GM21515 (cell line): ENCODE measurements around the gene HDAC4.

ENCODE experiments used
- ATAC-seq: cut with Tn5 transposase; IDR thresholded peaks from one replicate; pipeline ENCODE4 v1.9.1; 2021; ENCODE audit not compliant: unreplicated experiment

The HDAC4 gene

GRCh38 chr2:239116456-239117246, 284.2 kb downstream of the HDAC4 start:
- no peak for ATAC-seq

DNA sequence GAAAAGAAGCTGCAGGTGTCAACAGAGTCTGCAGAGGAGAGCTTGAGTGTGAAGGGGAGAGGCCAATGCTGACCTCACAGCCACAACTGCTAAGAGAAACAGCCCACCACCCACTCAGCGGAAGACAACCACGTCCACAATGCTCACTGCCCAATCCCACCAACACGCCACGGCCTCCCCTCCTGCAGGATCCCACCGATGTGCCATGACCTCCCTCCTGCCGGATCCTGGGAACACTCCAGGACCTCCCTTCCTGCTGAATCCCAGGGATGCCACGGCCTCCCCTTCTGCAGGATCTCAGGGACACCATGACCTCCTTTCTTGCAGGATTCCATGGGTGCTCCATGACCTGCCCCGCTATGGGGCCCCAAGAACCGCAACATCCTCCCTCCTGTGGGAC, 285.2 kb downstream of the HDAC4 start:
- ATAC-seq, result no peak

GRCh38 chr2:239114616-239115265, 286.1 kb downstream of the HDAC4 start:
- ATAC-seq, result no peak

GRCh38 chr2:239114119-239114581, 286.7 kb downstream of the HDAC4 start:
- no peak for ATAC-seq

DNA sequence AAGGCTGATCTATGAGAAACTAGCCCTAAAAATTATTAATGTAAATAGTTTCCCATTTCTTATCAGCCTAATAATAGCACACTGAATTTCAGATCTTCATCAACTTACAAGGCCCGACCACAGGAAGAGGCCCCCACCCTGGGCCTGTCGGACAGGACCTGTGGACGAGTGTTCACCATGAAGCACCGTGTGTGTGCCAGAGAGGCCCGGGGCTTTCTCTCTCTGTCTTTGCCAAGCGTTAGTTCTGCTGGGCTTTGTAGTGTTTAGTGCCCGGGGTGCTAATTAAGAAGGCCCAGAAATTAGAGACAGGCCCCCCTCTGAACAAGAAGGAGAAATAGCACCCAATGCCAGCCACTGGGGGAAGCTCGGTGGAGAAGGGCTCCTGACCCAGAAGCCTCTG, 287.2 kb downstream of the HDAC4 start:
- ATAC-seq, result no peak

DNA sequence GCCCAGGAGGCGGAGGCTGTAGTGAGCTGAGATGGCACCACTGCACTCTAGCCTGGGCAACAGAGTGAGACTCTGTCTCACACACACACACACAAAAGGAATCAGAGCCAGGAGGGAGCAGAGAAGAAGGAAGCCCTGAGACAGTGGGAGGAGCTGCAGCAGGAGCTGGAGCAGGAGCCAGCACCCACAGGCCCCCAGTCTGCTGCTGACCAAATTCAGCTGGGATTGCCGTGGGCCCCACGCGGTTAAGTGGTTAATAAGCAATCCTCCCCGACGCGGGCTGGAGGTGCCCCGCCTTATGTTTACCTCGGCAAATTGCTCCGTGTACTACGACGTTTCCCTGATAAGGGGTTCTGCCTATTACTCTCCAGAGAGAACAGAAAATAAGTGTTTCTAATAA, 287.6 kb downstream of the HDAC4 start:
- ATAC-seq, result no peak

GRCh38 chr2:239112127-239112774, 288.6 kb downstream of the HDAC4 start:
- no peak for ATAC-seq

DNA sequence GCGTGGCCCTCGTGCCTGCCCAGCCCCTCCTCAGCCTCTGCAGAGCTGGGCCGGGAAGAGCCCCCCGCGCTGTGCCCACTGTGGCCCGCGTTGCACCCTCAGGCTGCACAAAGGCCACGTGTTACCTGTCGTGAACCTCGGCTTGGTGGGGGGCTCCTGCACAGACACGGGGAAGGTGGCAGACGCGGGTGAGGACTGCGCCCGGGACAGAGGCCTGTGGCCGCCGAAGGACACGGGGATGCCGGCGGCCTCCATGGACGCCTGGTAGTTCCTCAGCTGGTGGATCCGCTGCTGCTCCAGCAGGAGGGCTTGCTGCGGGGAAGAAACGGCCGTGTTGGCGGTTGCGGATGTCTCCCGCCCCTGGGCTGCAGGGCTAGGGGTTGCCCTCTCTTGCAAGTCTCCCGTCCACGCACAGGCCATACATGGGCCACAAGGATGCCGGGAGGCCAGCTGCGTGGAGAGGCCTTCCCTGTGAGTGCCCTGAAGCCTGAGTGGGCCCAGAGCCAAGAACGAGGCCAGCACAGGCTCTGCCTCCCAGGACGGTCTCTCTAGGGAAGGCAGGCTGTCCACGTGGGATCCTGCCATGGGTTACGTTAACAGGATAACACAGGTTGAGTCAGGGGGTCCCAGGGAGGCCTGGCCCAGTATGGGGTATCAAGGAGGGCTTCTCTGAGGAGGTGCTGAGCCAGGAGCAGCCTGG, 289.3 kb downstream of the HDAC4 start:
- ATAC-seq, result no peak

DNA sequence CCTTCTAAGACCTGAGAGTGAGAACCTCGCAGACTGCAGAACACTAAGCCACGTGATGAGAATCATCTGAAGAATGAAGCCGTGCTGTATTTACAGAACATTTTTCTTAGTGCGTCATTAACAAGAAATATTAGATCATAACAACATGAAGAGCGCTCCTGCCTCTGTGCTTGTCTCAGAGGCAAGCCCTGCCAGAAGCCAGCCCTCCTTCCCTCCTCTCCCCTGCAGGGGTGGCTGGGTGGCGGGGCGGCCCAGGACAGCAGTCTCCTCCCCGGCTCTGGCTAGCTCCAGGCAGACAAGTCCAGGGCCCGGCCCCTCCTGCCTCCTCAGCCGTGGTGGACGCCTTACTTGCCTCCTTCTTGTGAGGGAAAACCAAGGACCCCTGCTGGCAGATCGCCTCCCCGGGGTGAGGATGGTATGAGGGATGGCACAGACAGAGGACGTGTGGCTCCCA, 290.2 kb downstream of the HDAC4 start:
- no peak for ATAC-seq

GRCh38 chr2:239109928-239110545, 290.8 kb downstream of the HDAC4 start:
- no peak for ATAC-seq

GRCh38 chr2:239109041-239109927, 291.5 kb downstream of the HDAC4 start:
- ATAC-seq, result no peak

DNA sequence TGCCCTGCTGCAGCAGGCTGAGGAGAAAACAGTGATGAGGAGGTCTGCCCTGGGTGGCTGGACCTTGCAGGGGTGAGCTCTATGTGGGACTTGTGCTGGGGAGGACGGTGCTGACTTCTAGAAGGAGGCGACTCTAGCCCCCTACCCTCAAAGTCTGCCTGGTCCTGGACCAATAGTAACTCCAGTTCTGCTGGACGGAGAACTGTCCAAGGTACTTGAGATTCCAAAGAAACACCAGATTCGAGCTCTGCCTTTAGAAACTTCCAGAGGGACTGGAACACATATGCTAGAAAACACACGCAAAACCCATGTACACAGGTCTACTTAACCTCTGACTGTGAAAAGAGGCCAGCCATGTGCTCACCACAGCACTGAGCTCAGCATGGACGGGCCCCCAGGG, 292.4 kb downstream of the HDAC4 start:
- no peak for ATAC-seq

DNA sequence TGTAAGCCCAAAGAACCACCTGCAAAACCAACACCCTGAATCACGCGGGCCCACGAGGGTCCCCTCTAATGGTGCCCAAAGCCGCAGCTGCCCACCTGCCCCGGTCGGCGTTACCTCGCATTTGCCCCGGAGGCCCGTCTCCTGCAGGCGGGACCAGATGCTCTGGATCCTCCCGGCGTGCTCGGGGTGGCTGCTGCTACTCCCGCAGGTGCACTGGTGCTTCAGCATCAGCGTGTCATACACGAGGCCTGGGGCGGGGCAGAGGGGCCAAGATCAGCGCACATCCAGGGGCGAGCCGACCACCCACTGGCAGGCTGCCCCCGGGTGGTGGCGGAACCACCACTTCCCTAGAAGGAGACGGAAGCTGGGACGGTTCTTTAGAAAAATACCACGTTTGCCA, 292.9 kb downstream of the HDAC4 start:
- no peak for ATAC-seq

DNA sequence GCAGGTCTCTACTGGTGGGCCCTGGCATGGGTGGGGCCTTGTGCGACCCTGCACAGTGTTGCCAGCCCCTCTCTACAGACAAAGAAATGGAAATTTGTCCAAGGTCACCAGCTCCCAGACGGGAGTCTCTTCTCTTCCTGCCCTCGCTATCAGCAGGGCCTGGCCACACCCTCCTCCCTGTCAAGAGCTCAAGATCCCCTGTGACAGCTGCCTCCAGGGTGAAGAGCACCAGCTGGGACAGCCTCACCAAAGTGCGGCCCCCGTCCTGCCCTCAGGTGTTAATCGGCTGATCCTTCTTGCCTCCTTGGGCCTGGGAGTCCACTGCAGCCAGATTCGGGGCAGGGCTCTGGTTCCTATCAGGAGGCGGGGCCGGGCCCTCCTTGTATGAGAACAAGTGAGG, 293.9 kb downstream of the HDAC4 start:
- ATAC-seq, result no peak

DNA sequence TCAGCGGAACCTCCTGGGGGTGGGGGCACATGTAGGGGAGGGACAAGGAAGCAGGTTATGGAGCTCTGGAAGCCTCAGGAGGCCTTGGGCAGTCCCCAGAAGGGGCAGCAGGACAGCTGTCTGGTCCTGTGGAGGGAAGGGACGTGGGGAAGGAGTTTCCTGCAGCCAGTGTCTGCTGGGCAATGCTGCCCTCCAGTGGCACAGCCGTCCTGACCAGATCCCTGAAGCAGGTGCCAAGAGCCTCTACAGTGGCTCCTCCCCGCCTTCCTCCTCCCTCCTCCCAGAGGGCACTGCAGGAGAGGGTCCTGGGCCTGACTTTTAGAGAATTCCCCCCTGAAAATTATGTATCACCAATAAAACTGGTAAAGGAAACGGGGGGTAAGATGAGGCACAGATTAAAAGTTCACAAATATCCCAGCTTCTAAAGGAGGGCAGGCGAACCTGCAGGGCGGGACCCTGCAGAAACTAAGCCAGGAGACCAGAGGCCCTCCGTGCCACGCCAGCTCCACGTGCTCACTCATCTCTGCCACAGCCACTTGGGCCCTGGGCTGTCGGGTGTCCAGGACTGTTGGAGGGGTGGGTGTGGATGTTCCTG, 294.4 kb downstream of the HDAC4 start:
- no peak for ATAC-seq

- ATAC-seq, result no peak
Observed at GRCh38 chr2:239105234-239105633, 295.6 kb downstream of the HDAC4 start.

DNA sequence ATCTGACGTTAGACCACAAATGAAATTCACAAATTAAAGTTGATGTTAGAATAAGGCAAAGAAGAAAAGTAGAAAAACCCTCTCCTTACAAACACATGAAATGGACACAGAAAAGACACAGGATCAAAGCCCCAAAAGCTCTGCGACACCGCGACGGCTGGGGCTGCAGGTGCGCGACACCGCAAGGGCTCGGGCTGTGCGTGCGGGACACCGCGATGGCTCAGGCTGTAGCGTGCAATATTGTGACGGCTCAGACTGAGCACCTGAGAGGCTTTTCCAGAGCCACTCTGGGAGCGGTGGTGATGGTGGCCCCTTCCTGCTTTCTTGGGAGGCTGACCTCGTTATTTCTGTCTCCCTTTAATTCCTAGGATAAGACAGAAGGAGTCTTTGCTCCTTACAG, 296.0 kb downstream of the HDAC4 start:
- no peak for ATAC-seq

- ATAC-seq, result no peak
Observed at GRCh38 chr2:239103125-239104098, 297.4 kb downstream of the HDAC4 start.
